Thyroid gland (tissue), 4 donors: ENCODE data around the gene NOS1AP. TPM values are rescaled to one million over a fixed set of nuclear protein-coding genes. Genes with fewer than 3 reads are reported as not detected.

Source experiments
- DNase-seq, 2 donors: peaks; one replicate each; pipeline ENCODE4 v3.0.0-alpha.2; 2019
- H3K27ac ChIP-seq, 3 donors: fragments of 200-600 bp; sonication (generic); 1 replicate in 2 of 3; 2 replicates in 1 of 3; pipeline ENCODE4 v1.5.1; 2016 to 2019; ENCODE audit warnings: mild to moderate bottlenecking in 1 of 3, moderate library complexity in 1 of 3
- H3K27me3 ChIP-seq: fragments of 200-600 bp; sonication (generic); one replicate; pipeline ENCODE4 v1.5.1; 2019
- H3K36me3 ChIP-seq, 2 donors: fragments of 200-600 bp; sonication (generic); one replicate each; pipeline ENCODE4 v1.5.1; 2016 to 2019
- H3K4me1 ChIP-seq, 2 donors: fragments of 200-600 bp; sonication (generic); one replicate each; pipeline ENCODE4 v1.5.1; 2017 to 2019
- H3K4me3 ChIP-seq, 3 donors: fragments of 200-600 bp; sonication (generic); replicated peaks in 1 of 3; 1 replicate in 2 of 3; 2 replicates in 1 of 3; pipeline ENCODE4 v1.5.1; 2016; ENCODE audit warnings: mild to moderate bottlenecking in 1 of 3
- H3K9me3 ChIP-seq: fragments of 200-600 bp; sonication (generic); one replicate; pipeline ENCODE4 v1.5.1; 2017
- POLR2A ChIP-seq, 2 donors: fragments of 450-650 bp; IDR thresholded peaks; one replicate each; pipeline ENCODE4 v1.6.1; 2017; ENCODE audit warnings: antibody characterized with exemption in 2 of 2, mild to moderate bottlenecking in 2 of 2, moderate library complexity in 1 of 2
- WGBS, 2 donors: methylation state at CpG; one replicate each; pipeline ENCODE4 v1.1.5; 2017; 5-methylcytosine and 5-hydroxymethylcytosine counted together
- intact Hi-C: fragments of 100-400 bp; cut with DNase I; formaldehyde crosslinking; loops from one replicate; pipeline ENCODE4 v1.15.1; 2023
- total RNA-seq, 4 donors: library from RNA; depleted of rRNA; stranded (reverse); fragments of >200 nt; gene quantifications; one replicate each; pipeline ENCODE4 v1.2.3, GENCODE V29; 2016
- TF ChIP-seq, protein P1 (sequence below), 6 experiments: fragments of 200-600 bp in 3 of 6; fragments of 450-650 bp in 3 of 6; sonication (generic) in 3 of 6; IDR thresholded peaks; one replicate each; pipeline ENCODE4 v1.5.1; 2016 to 2019; ENCODE audit warnings: antibody characterized with exemption in 6 of 6, mild to moderate bottlenecking in 2 of 6, inconsistent platforms in 1 of 6, moderate library complexity in 1 of 6

The NOS1AP gene
- total RNA-seq, 4 donors from 2014 or later, result 0.40 to 2.2 (median 0.54) TPM

DNA sequence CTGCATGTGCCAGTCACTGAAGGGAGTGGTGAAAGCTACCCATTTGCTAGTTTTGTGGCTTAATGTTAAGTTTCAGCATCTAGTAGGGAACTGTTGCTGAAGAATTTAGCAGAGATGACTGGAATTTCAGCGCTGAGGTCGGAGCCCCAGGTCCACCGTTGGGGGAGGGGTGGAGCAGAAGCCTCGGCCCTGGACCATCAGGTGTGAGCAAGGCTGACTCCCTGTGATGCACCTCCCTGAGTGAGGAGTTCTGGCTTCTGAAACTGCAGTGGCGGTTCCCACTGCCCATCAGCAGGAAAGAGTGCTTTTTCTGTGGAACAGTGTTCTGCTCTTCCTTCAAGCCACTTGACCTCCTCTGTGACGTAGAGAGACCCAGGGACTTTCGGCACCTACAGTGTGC, 1.3 kb downstream of the NOS1AP start:
- DNase-seq, result peak in 1 of 2 donors; percentile 3
- H3K4me1 ChIP-seq, result peaks cover 5 to 9% of the 10 kb centered on the region in 2 donors
- TF ChIP-seq, protein P1, sequence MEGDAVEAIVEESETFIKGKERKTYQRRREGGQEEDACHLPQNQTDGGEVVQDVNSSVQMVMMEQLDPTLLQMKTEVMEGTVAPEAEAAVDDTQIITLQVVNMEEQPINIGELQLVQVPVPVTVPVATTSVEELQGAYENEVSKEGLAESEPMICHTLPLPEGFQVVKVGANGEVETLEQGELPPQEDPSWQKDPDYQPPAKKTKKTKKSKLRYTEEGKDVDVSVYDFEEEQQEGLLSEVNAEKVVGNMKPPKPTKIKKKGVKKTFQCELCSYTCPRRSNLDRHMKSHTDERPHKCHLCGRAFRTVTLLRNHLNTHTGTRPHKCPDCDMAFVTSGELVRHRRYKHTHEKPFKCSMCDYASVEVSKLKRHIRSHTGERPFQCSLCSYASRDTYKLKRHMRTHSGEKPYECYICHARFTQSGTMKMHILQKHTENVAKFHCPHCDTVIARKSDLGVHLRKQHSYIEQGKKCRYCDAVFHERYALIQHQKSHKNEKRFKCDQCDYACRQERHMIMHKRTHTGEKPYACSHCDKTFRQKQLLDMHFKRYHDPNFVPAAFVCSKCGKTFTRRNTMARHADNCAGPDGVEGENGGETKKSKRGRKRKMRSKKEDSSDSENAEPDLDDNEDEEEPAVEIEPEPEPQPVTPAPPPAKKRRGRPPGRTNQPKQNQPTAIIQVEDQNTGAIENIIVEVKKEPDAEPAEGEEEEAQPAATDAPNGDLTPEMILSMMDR (IDR thresholded peaks at IDR 0.05), result no peak
- no peak for TF ChIP-seq POLR2A (IDR thresholded peaks at IDR 0.05)
- no peak overlapping the region for H3K4me3 ChIP-seq
- no peak overlapping the region for H3K27ac ChIP-seq
- no peaks in the 10 kb centered on the region for H3K27me3 ChIP-seq
- H3K9me3 ChIP-seq, result no peaks in the 10 kb centered on the region
- H3K36me3 ChIP-seq, result no peaks in the 10 kb centered on the region
- 19 to 36% methylated on average over 7 of the region's 7 CpGs for WGBS, 2 donors
- intact Hi-C loops, result no loop called here

DNA sequence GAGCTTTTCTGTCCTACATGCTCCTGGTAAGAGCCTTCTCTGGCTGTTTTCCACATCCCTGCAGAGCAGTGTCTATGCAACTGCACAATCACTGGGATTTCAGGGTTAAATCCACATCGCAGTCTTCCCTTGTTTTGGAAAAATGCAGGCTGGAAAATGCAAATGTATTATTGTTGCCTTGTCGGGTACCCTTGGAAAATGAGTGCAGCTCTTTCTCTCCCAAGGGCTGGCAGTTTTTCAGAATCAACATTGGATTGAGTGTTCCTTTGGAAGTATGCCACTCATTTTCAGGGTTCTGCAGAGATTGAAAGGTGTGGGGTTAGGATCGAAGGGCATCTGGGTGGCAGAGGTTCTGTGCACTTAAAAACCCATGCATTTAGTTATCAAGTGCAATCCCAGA, 3.2 kb downstream of the NOS1AP start:
- no peaks in the 10 kb centered on the region for H3K36me3 ChIP-seq
- no peak overlapping the region for H3K4me3 ChIP-seq
- WGBS, 2 donors, result 17 to 26% methylated on average over 3 of the region's 3 CpGs
- no peak overlapping the region for H3K27ac ChIP-seq
- DNase-seq, result no peak
- H3K4me1 ChIP-seq, result peaks cover 5 to 9% of the 10 kb centered on the region in 2 donors
- no peaks in the 10 kb centered on the region for H3K27me3 ChIP-seq
- intact Hi-C loops, result no loop called here
- TF ChIP-seq, protein P1 (IDR thresholded peaks at IDR 0.05), result no peak
- TF ChIP-seq POLR2A (IDR thresholded peaks at IDR 0.05), result no peak
- H3K9me3 ChIP-seq, result no peaks in the 10 kb centered on the region

DNA sequence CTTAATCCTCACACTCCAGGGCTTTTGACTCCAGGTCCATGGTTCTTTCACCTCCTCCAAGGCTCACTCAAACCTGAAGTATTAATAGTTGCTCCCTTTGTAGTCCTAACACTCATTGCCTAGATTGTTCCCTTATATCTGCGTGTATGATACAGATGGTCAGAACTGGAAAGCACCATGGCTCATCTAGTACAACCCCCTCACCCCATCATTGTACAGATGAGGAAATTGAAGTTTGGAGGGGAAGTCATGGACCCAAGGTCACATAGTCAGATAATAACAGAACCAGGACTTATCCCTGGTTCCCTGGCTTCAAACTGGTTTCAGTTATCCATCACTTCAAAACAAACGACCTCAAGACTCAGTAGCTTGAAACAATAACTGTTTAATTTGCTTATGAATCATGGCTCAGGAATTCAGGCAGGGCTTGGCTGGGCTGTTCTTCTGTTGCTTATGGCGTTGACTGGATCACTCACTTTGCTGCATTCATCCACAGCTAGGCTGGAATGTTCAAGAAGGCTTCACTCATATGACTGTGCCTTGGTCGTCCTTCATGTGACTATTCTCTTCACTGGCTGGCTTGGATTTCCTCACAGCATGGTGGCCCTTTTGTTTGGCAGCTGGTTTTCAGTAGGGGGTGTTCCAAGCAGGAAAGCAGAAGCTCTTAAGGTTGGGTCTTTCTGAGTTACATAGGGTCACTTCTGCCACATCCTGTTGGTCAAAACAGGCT, 5.0 kb downstream of the NOS1AP start:
- Histone ChIP-seq H3K9me3 (no peaks in the 10 kb centered on the region), H3K36me3 (no peaks in the 10 kb centered on the region), H3K4me1 (peaks cover 5 to 6% of the 10 kb centered on the region in 2 donors), H3K4me3 (no peak overlapping the region), H3K27me3 (no peaks in the 10 kb centered on the region), H3K27ac (no peak overlapping the region)
- WGBS, 2 donors, result 83 to 87% methylated on average over 4 of the region's 4 CpGs
- intact Hi-C loops, result no loop called here
- no peak for DNase-seq
- TF ChIP-seq, protein P1 (IDR thresholded peaks at IDR 0.05), result no peak
- TF ChIP-seq POLR2A (IDR thresholded peaks at IDR 0.05), result no peak

DNA sequence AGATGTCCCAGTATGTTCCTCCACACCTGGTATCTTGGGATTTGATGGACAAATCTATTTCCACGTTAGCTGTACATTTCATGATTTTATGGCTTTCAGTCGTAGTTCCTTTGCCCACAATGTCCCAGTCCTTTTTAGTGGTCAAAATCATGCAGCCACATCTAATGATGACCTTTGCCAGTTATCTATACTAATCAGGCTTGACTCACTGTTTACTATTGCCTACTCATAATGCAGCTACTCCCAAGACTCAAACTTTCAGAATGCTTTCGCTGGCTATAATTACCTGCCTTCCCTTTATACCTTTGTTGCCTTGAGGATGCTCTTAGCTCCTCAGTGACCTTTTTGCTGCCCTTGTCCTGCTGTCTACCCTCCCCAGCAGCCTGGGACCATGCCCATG, 6.4 kb downstream of the NOS1AP start:
- no peak for TF ChIP-seq POLR2A (IDR thresholded peaks at IDR 0.05)
- TF ChIP-seq, protein P1 (IDR thresholded peaks at IDR 0.05), result no peak
- Histone ChIP-seq H3K36me3 (no peaks in the 10 kb centered on the region), H3K4me1 (no peaks in the 10 kb centered on the region), H3K27me3 (no peaks in the 10 kb centered on the region), H3K9me3 (no peaks in the 10 kb centered on the region), H3K27ac (no peak overlapping the region), H3K4me3 (no peak overlapping the region)
- WGBS, 2 donors, result 92 to 98% methylated on average over 3 of the region's 3 CpGs
- no peak for DNase-seq
- intact Hi-C loops, result no loop called here

DNA sequence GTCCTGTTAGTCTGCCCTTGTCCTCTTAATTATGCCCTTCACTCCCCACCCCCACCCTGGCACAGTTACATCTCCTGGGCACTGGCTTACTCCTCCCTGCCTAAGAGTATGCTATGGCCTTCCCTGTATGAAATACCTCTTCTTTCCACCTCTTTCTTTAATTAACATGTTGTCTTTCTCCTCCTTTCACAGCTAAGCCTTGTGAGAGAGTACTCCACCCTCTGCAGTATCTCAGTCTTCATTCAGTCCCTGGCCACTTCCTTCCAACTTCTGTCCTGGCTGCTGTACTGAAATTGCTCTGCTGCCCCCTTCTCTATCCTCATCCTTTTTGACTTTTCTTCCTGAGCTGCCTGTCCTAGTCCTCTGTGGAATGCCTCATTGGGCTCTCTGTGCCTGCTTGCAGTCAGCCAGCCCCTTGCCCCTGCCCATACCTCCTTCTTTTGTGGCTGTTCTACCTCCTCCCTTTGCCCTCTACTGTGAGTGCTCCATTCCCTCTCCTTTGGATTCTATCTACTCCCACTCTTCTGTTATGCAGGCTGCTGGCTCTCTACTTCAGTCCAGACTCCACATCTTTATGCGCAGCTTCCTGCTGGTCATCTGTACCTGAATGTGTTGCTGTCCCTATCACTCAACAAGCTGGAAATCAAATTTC, 8.3 kb downstream of the NOS1AP start:
- WGBS, 2 donors, result 97 to 100% methylated on average over 1 of the region's 1 CpG
- TF ChIP-seq, protein P1 (IDR thresholded peaks at IDR 0.05), result no peak
- no peak for TF ChIP-seq POLR2A (IDR thresholded peaks at IDR 0.05)
- Histone ChIP-seq H3K9me3 (no peaks in the 10 kb centered on the region), H3K4me1 (no peaks in the 10 kb centered on the region), H3K4me3 (no peak overlapping the region), H3K27me3 (no peaks in the 10 kb centered on the region), H3K36me3 (no peaks in the 10 kb centered on the region), H3K27ac (no peak overlapping the region)
- intact Hi-C loops, result no loop called here
- DNase-seq, result no peak
